ENCODE results near the gene C1orf35.

GRCh38 chr1:228125185-228125584 is 22.1 kb upstream of the C1orf35 start:
- no peak for TF ChIP-seq POLR2A (IDR thresholded peaks at IDR 0.05)
- no peak for TF ChIP-seq CTCF (IDR thresholded peaks at IDR 0.05)
- TF ChIP-seq POLR2AphosphoS5 (IDR thresholded peaks at IDR 0.05) = no peak
